Ovary (tissue), 9 donors: ENCODE data around the gene LIMCH1. TPM values are rescaled to one million over a fixed set of nuclear protein-coding genes. Genes with fewer than 3 reads are reported as not detected.
"Not testable (repeated sequence)": the region's sequence is repeated elsewhere in the genome, so short reads cannot be mapped to it uniquely, and the experiment has no call there.

Source experiments
- DNase-seq, 5 donors: peaks; one replicate each; pipeline ENCODE4 v3.0.0-alpha.2; 2019 to 2020
- H3K27ac ChIP-seq, 2 donors: fragments of 200-600 bp; one replicate each; pipeline versions ENCODE4 v1.5.1 to v1.8.0; 2019 to 2022
- H3K27me3 ChIP-seq: fragments of 200-600 bp; one replicate; pipeline ENCODE4 v1.8.0; 2022
- H3K36me3 ChIP-seq: fragments of 200-600 bp; sonication (generic); one replicate; pipeline ENCODE4 v1.5.1; 2019
- H3K4me1 ChIP-seq: one replicate; pipeline ENCODE4 v1.8.1; 2013; ENCODE audit warnings: mild to moderate bottlenecking, moderate library complexity; ENCODE audit not compliant: insufficient read depth
- H3K4me3 ChIP-seq: fragments of 200-600 bp; sonication (generic); one replicate; pipeline ENCODE4 v1.5.1; 2017
- H3K9me3 ChIP-seq, 2 donors: fragments of 200-600 bp in 1 of 2; sonication (generic) in 1 of 2; one replicate each; pipeline versions ENCODE4 v1.5.1 to v1.8.1; 2013 to 2019; ENCODE audit warnings: mild to moderate bottlenecking in 1 of 2, moderate library complexity in 1 of 2
- CTCF ChIP-seq, 3 donors: fragments of 450-650 bp in 2 of 3; fragments of 200-600 bp in 1 of 3; IDR thresholded peaks; one replicate each; pipeline versions ENCODE4 v1.5.1 to v1.8.0; 2016 to 2022; ENCODE audit warnings: antibody characterized with exemption in 3 of 3, mild to moderate bottlenecking in 1 of 3
- EP300 ChIP-seq: sonication (generic); formaldehyde crosslinking; IDR thresholded peaks from one replicate; pipeline ENCODE4 v1.6.1; 2017; ENCODE audit warnings: antibody characterized with exemption
- POLR2A ChIP-seq: fragments of 450-650 bp; IDR thresholded peaks from one replicate; pipeline ENCODE4 v1.6.1; 2017; ENCODE audit warnings: antibody characterized with exemption, mild to moderate bottlenecking, moderate library complexity
- WGBS, 3 donors: extraction: QIAGEN DNeasy Blood & Tissue Kit in 1 of 3; methylation state at CpG; one replicate each; pipeline versions ENCODE4 v1.1.5 to v1.1.7; 2013 to 2017; 5-methylcytosine and 5-hydroxymethylcytosine counted together
- intact Hi-C, 4 donors: fragments of 100-400 bp; cut with DNase I; formaldehyde crosslinking; loops; one replicate each; pipeline versions ENCODE4 v1.11.0 to v1.15.1; 2022 to 2023
- polyA plus RNA-seq, 2 donors: library from polyadenylated mRNA; stranded (reverse); fragments of 200-250 nt in 1 of 2; fragments of 350-450 nt in 1 of 2; fragmentation: Illumina TruSeq in 1 of 2; extraction: RNeasy Lipid Tissue Mini Kit (QIAGEN cat#74804) in 1 of 2; gene quantifications; one replicate each; pipeline ENCODE4 v1.2.3, GENCODE V29; 2013 to 2014
- total RNA-seq, 7 donors: library from RNA; depleted of rRNA in 2 of 7; stranded (reverse); fragments of >200 nt in 2 of 7; fragmentation: NEBNext Ultra II Directional in 3 of 7; extraction: Animal tissue kit (Norgen Biotek cat#: 25700) in 3 of 7; gene quantifications; one replicate each; pipeline versions ENCODE4 v1.1.0 to v1.2.4, GENCODE V29; 2016 to 2023
- donor health status: DM: no; HTN: no; CAD: no; lungs with moderate emphysema.
- donor health status: DM: no; HTN: no; CAD: no.
- donor health status: Bipolar disorder and iron deficiency.
- donor health status: DM: yes; HTN: yes; CAD: no.
- donor health status: DM: no; HTN: no; CAD: no.
- donor health status: DM: yes; HTN: yes; CAD: no.

The LIMCH1 gene
- total and polyA plus RNA-seq, 9 donors = 9.7 to 56.6 (median 23.6) TPM

GRCh38 chr4:41734371-41734770 lies 196.4 kb downstream of the LIMCH1 start:
- H3K27ac ChIP-seq = no peak overlapping the region
- TF ChIP-seq EP300 = no peak
- no peak for TF ChIP-seq POLR2A
- TF ChIP-seq CTCF (IDR thresholded peaks at IDR 0.05) = no peak
- intact Hi-C loops = no loop called here
- 64 to 81% (median 68%) methylated on average over 3 of the region's 3 CpGs for WGBS, 3 donors
- H3K36me3 ChIP-seq = no peaks in the 10 kb centered on the region
- no peak for DNase-seq
- no peak overlapping the region for H3K4me3 ChIP-seq
- no peaks in the 10 kb centered on the region for H3K9me3 ChIP-seq
- H3K27me3 ChIP-seq = no peaks in the 10 kb centered on the region
- H3K4me1 ChIP-seq = no peaks in the 10 kb centered on the region

GRCh38 chr4:41737491-41737890 lies 199.5 kb downstream of the LIMCH1 start:
- H3K36me3 ChIP-seq, H3K27me3 ChIP-seq, H3K4me3 ChIP-seq, DNase-seq, H3K4me1 ChIP-seq, H3K27ac ChIP-seq, intact Hi-C loops, H3K9me3 ChIP-seq: not testable (repeated sequence)
- 47 to 66% (median 50%) methylated on average over 8 of the region's 8 CpGs for WGBS, 3 donors

GRCh38 chr4:41741354-41741753 lies 203.4 kb downstream of the LIMCH1 start:
- TF ChIP-seq EP300 (no peak), CTCF (IDR thresholded peaks at IDR 0.05) (no peak), POLR2A (no peak)
- H3K4me1 ChIP-seq = no peaks in the 10 kb centered on the region
- no peaks in the 10 kb centered on the region for H3K27me3 ChIP-seq
- no peak for DNase-seq
- H3K4me3 ChIP-seq = no peak overlapping the region
- no peak overlapping the region for H3K27ac ChIP-seq
- no peaks in the 10 kb centered on the region for H3K36me3 ChIP-seq
- intact Hi-C loops = no loop called here
- H3K9me3 ChIP-seq = peaks cover 0 to 12% of the 10 kb centered on the region in 2 donors
- WGBS, 3 donors = 52 to 57% (median 54%) methylated on average over 2 of the region's 2 CpGs

- 5 to 7% (median 6%) methylated on average over 33 of the region's 33 CpGs for WGBS, 3 donors
- Histone ChIP-seq H3K36me3 (no peaks in the 10 kb centered on the region), H3K9me3 (peaks cover 0 to 12% of the 10 kb centered on the region in 2 donors), H3K4me3 (no peak overlapping the region), H3K27ac (no peak overlapping the region), H3K27me3 (no peaks in the 10 kb centered on the region), H3K4me1 (no peaks in the 10 kb centered on the region)
- no peak for DNase-seq
- TF ChIP-seq CTCF (IDR thresholded peaks at IDR 0.05) (no peak), POLR2A (no peak), EP300 (no peak)
- intact Hi-C loops = no loop called here
These were observed 206.8 kb downstream of the LIMCH1 start for GRCh38 chr4:41744572-41745291.

- TF ChIP-seq POLR2A = no peak
- no peak for TF ChIP-seq EP300
- TF ChIP-seq CTCF (IDR thresholded peaks at IDR 0.05) = no peak
- WGBS, 3 donors = 2 to 7% (median 4%) methylated on average over 42 to 54 of the region's 54 CpGs
- Histone ChIP-seq H3K36me3 (no peaks in the 10 kb centered on the region), H3K9me3 (peaks cover 0 to 12% of the 10 kb centered on the region in 2 donors), H3K4me1 (no peaks in the 10 kb centered on the region), H3K27ac (no peak overlapping the region), H3K4me3 (no peak overlapping the region), H3K27me3 (no peaks in the 10 kb centered on the region)
- intact Hi-C loops = no loop called here
- DNase-seq = no peak
These were observed 207.5 kb downstream of the LIMCH1 start for GRCh38 chr4:41745292-41746024.
